Psoas muscle (tissue), 8 donors: ENCODE results near the gene IL36B. TPM values are rescaled to one million over a fixed set of nuclear protein-coding genes. Genes with fewer than 3 reads are reported as not detected.

Experiments
- ATAC-seq, 4 donors: fragments of 200-7000 bp; cut with Tn5 transposase; one replicate each; pipeline ENCODE4 v1.9.1; 2020; ENCODE audit warnings: moderate library complexity in 3 of 4, mild to moderate bottlenecking in 2 of 4
- DNase-seq, 2 donors: peaks; one replicate each; pipeline ENCODE4 v3.0.0-alpha.2; 2020
- H3K27ac ChIP-seq: fragments of 200-600 bp; one replicate; pipeline ENCODE4 v1.8.0; 2022
- H3K27me3 ChIP-seq, 3 donors: fragments of 200-600 bp in 1 of 3; one replicate each; pipeline versions ENCODE4 v1.6.1 to v1.8.0; 2013 to 2022; ENCODE audit warnings: low read length in 2 of 3, mild to moderate bottlenecking in 2 of 3, moderate library complexity in 1 of 3; ENCODE audit not compliant: insufficient read depth in 3 of 3
- H3K36me3 ChIP-seq, 2 donors: fragments of 200-600 bp in 1 of 2; one replicate each; pipeline versions ENCODE4 v1.6.1 to v1.8.0; 2013 to 2022; ENCODE audit warnings: low read depth in 1 of 2, mild to moderate bottlenecking in 1 of 2, moderate library complexity in 1 of 2; ENCODE audit not compliant: insufficient read depth in 1 of 2
- H3K4me1 ChIP-seq: fragments of 200-600 bp; one replicate; pipeline ENCODE4 v1.8.0; 2022
- H3K4me3 ChIP-seq: fragments of 200-600 bp; one replicate; pipeline ENCODE4 v1.8.0; 2022; ENCODE audit warnings: mild to moderate bottlenecking
- H3K9me3 ChIP-seq: fragments of 200-600 bp; one replicate; pipeline ENCODE4 v1.8.0; 2022
- WGBS, 3 donors: extraction: QIAGEN DNeasy Blood & Tissue Kit; methylation state at CpG; one replicate each; pipeline versions ENCODE4 v1.1.6 to v1.1.7; 2013; 5-methylcytosine and 5-hydroxymethylcytosine counted together
- intact Hi-C, 2 donors: fragments of 100-400 bp; cut with DNase I; formaldehyde crosslinking; loops; one replicate each; pipeline versions ENCODE4 v1.11.0 to v1.14.2; 2022
- polyA plus RNA-seq, 3 donors: library from polyadenylated mRNA; stranded (reverse); fragments of 200-250 nt; gene quantifications; one replicate each; pipeline ENCODE4 v1.2.3, GENCODE V29; 2013
- total RNA-seq, 4 donors: library from RNA; stranded (reverse); fragmentation: NEBNext Ultra II Directional in 2 of 4; extraction: Animal tissue kit (Norgen Biotek cat#: 25700) in 2 of 4; gene quantifications; one replicate each; pipeline versions ENCODE4 v1.2.1 to v1.2.4, GENCODE V29; 2021 to 2023
- TF ChIP-seq, protein P1 (sequence below): fragments of 200-600 bp; IDR thresholded peaks from one replicate; pipeline ENCODE4 v1.8.0; 2022; ENCODE audit warnings: antibody characterized with exemption
- donor health status: healthy with polysubstance abuse.
- donor health status: DM: no; HTN: no; CAD: no; lungs with moderate emphysema.
- donor health status: Bipolar disorder and iron deficiency.
- donor health status: healthy.
- donor health status: DM: yes; HTN: yes; CAD: no.
- donor health status: DM: no; HTN: no; CAD: no.
- donor health status: DM: no; HTN: no; CAD: no.
- donor health status: DM: yes; HTN: yes; CAD: no.

The IL36B gene
- total and polyA plus RNA-seq, 7 donors, result not detected

DNA sequence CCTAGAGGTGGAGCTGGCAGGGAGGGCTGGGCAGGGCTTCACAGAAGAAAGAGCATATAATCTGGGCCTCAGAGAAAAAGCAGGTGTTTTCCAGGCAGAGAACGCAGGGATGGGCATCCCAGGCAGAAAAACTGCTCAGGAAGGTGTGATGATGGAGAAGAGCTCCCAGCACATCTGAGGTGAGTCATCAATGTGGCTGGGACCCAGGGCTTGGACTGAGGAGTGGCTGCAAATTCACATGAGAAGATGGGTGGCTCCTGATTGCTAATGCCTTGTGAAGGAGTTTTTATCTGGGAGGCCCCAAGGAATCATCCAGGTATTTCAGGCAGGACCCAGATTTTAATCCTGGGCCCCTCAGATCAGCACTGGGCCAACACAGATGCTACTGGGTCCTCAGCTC is 25.3 kb upstream of the IL36B start:
- peaks cover 0 to 3% (median 0%) of the 10 kb centered on the region in 3 donors for H3K27me3 ChIP-seq
- no peak for DNase-seq
- H3K4me3 ChIP-seq, result no peak overlapping the region
- 60 to 100% (median 61%) methylated on average over 1 of the region's 1 CpG for WGBS, 3 donors
- TF ChIP-seq, protein P1, sequence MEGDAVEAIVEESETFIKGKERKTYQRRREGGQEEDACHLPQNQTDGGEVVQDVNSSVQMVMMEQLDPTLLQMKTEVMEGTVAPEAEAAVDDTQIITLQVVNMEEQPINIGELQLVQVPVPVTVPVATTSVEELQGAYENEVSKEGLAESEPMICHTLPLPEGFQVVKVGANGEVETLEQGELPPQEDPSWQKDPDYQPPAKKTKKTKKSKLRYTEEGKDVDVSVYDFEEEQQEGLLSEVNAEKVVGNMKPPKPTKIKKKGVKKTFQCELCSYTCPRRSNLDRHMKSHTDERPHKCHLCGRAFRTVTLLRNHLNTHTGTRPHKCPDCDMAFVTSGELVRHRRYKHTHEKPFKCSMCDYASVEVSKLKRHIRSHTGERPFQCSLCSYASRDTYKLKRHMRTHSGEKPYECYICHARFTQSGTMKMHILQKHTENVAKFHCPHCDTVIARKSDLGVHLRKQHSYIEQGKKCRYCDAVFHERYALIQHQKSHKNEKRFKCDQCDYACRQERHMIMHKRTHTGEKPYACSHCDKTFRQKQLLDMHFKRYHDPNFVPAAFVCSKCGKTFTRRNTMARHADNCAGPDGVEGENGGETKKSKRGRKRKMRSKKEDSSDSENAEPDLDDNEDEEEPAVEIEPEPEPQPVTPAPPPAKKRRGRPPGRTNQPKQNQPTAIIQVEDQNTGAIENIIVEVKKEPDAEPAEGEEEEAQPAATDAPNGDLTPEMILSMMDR, result no peak
- no peaks in the 10 kb centered on the region for H3K36me3 ChIP-seq
- ATAC-seq, result no peak
- no peaks in the 10 kb centered on the region for H3K9me3 ChIP-seq
- intact Hi-C loops, result no loop called here
- no peaks in the 10 kb centered on the region for H3K4me1 ChIP-seq
- H3K27ac ChIP-seq, result no peak overlapping the region

DNA sequence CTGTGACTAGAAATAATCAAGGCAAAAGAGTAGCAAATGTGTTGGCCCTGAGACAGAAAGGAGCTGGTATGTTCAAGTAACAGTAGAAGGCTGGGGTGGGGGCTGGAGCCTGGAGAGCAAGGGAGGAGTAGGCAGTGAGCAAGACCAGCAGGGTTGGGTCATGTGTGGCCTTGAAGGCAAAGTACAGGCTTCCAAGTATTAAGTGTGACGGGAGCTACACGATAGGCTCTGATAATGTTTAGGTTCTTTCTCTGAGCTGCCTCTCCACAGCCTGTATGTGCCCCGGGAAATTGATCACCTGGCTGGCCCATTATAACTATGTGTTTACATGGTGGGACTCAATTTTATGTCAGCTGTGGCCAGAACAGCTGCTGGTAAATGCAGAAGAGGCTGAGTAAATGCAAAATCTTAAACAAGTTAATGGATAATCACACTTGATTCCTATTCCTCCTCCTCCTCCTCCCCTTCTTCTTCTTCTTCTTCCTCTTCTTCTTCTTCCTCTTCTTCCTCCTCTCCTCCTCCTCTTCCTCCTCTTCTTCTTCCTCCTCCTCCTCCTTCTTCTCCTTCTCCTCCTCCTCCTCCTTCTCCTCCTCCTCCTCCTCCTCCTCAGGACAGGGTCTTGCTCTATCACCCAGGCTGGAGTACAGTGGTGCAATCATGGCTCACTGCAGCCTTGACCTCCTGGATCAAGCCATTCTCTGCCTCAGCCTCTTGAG is 24.4 kb upstream of the IL36B start:
- TF ChIP-seq, protein P1, result no peak
- intact Hi-C loops, result no loop called here
- Histone ChIP-seq H3K9me3 (no peaks in the 10 kb centered on the region), H3K27me3 (peaks cover 0 to 3% (median 0%) of the 10 kb centered on the region in 3 donors), H3K36me3 (no peaks in the 10 kb centered on the region), H3K4me1 (no peaks in the 10 kb centered on the region), H3K4me3 (no peak overlapping the region), H3K27ac (no peak overlapping the region)
- 34 to 55% (median 51%) methylated on average over 3 of the region's 3 CpGs for WGBS, 3 donors
- ATAC-seq (no peak), DNase-seq (no peak)

DNA sequence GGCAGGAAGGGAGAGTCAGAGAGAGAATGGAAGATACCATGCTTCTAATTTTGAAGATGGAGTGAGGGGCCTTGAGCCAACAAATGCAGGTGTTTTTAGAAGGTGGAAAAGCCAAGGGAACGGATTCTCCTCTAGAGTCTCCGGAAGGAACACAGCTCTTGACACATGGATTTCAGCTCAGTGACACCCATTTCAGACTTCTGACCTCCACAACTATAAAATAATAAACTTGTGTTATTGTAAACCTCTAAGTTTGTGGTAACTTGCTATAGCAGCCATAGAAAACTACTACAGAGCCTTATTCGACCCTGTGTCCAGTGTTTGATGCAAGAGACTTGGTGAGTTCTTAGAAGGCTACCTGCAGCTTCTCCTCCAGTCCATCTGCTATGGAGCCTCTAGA is 22.9 kb upstream of the IL36B start:
- Histone ChIP-seq H3K4me3 (no peak overlapping the region), H3K9me3 (no peaks in the 10 kb centered on the region), H3K4me1 (no peaks in the 10 kb centered on the region), H3K27me3 (peaks cover 0 to 3% (median 0%) of the 10 kb centered on the region in 3 donors), H3K27ac (no peak overlapping the region), H3K36me3 (no peaks in the 10 kb centered on the region)
- intact Hi-C loops, result no loop called here
- 72 to 95% (median 79%) methylated on average over 3 of the region's 3 CpGs for WGBS, 3 donors
- no peak for DNase-seq
- TF ChIP-seq, protein P1, result no peak
- no peak for ATAC-seq

DNA sequence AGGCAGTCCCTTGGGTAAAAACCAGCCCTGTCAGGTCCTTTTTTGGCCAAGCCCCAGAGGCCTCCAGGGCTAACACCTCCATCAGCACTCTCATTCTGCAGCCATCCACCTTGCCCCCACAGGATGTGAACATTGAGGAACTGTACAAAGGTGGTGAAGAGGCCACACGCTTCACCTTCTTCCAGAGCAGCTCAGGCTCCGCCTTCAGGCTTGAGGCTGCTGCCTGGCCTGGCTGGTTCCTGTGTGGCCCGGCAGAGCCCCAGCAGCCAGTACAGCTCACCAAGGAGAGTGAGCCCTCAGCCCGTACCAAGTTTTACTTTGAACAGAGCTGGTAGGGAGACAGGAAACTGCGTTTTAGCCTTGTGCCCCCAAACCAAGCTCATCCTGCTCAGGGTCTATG is 22.4 kb upstream of the IL36B start:
- intact Hi-C loops, result no loop called here
- WGBS, 3 donors, result 82 to 85% (median 85%) methylated on average over 5 of the region's 5 CpGs
- ATAC-seq (no peak), DNase-seq (no peak)
- Histone ChIP-seq H3K9me3 (no peaks in the 10 kb centered on the region), H3K27ac (no peak overlapping the region), H3K4me1 (no peaks in the 10 kb centered on the region), H3K27me3 (peaks cover 0 to 1% (median 0%) of the 10 kb centered on the region in 3 donors), H3K4me3 (no peak overlapping the region), H3K36me3 (no peaks in the 10 kb centered on the region)
- TF ChIP-seq, protein P1, result no peak
